ENCODE data around the gene TAL2. TPM values are rescaled to one million over a fixed set of nuclear protein-coding genes. Genes with fewer than 3 reads are reported as not detected.

The TAL2 gene
- 0.13 TPM in 1 of 2 replicates, not detected in the other for total RNA-seq

GRCh38 chr9:105662184-105663104 lies at the start of gene TAL2:
Gene TAL2, plus strand, starts transcription at chr9:105662457. Its CDS starts 40 bp downstream, at chr9:105662497.
- no peak for DNase-seq (ENCODE audit: low read depth in 2 of 2)

- no peak for DNase-seq (ENCODE audit: low read depth in 2 of 2)
These were observed 41.3 kb upstream of the TAL2 start for GRCh38 chr9:105621001-105621400.

- DNase-seq (ENCODE audit: low read depth in 2 of 2), result no peak
These were observed 37.2 kb upstream of the TAL2 start for GRCh38 chr9:105625088-105625487.

- no peak for DNase-seq (ENCODE audit: low read depth in 2 of 2)
These were observed 29.4 kb upstream of the TAL2 start for GRCh38 chr9:105632807-105633206.

GRCh38 chr9:105633411-105633810 lies 28.8 kb upstream of the TAL2 start:
- DNase-seq (ENCODE audit: low read depth in 2 of 2), result no peak

GRCh38 chr9:105636331-105636730 lies 25.9 kb upstream of the TAL2 start:
- no peak for DNase-seq (ENCODE audit: low read depth in 2 of 2)

- DNase-seq (ENCODE audit: low read depth in 2 of 2), result no peak
These were observed 24.4 kb upstream of the TAL2 start for GRCh38 chr9:105637787-105638395.

- no peak for DNase-seq (ENCODE audit: low read depth in 2 of 2)
These were observed 22.3 kb upstream of the TAL2 start for GRCh38 chr9:105639936-105640335.

- no peak for DNase-seq (ENCODE audit: low read depth in 2 of 2)
These were observed 18.5 kb upstream of the TAL2 start for GRCh38 chr9:105643795-105644194.

GRCh38 chr9:105646879-105647594 lies 15.2 kb upstream of the TAL2 start:
- no peak for DNase-seq (ENCODE audit: low read depth in 2 of 2)

- DNase-seq (ENCODE audit: low read depth in 2 of 2), result peak in 1 of 2 donors; percentile 11
These were observed 14.5 kb upstream of the TAL2 start for GRCh38 chr9:105647595-105648349.

- DNase-seq (ENCODE audit: low read depth in 2 of 2), result no peak
These were observed 10.5 kb upstream of the TAL2 start for GRCh38 chr9:105651806-105652205.

- DNase-seq (ENCODE audit: low read depth in 2 of 2), result peak in 1 of 2 donors; percentile 13
These were observed 5.9 kb upstream of the TAL2 start for GRCh38 chr9:105656131-105656921.

GRCh38 chr9:105658351-105658750 lies 3.9 kb upstream of the TAL2 start:
- no peak for DNase-seq (ENCODE audit: low read depth in 2 of 2)

- DNase-seq (ENCODE audit: low read depth in 2 of 2), result no peak
These were observed 1.2 kb upstream of the TAL2 start for GRCh38 chr9:105661011-105661410.

GRCh38 chr9:105663914-105664313 lies 1.7 kb downstream of the TAL2 start:
- no peak for DNase-seq (ENCODE audit: low read depth in 2 of 2)

GRCh38 chr9:105667867-105668266 lies 5.6 kb downstream of the TAL2 start:
- no peak for DNase-seq (ENCODE audit: low read depth in 2 of 2)

GRCh38 chr9:105670315-105670714 lies 8.1 kb downstream of the TAL2 start:
- no peak for DNase-seq (ENCODE audit: low read depth in 2 of 2)

GRCh38 chr9:105670775-105671174 lies 8.5 kb downstream of the TAL2 start:
- DNase-seq (ENCODE audit: low read depth in 2 of 2), result no peak

- peak in 1 of 2 donors; percentile 31 for DNase-seq (ENCODE audit: low read depth in 2 of 2)
These were observed 10.5 kb downstream of the TAL2 start for GRCh38 chr9:105672711-105673234.

Measured in dermis microvascular lymphatic vessel endothelial cell (primary cell).